ENCODE measurements around the gene ZNF408.

The ZNF408 gene

DNA sequence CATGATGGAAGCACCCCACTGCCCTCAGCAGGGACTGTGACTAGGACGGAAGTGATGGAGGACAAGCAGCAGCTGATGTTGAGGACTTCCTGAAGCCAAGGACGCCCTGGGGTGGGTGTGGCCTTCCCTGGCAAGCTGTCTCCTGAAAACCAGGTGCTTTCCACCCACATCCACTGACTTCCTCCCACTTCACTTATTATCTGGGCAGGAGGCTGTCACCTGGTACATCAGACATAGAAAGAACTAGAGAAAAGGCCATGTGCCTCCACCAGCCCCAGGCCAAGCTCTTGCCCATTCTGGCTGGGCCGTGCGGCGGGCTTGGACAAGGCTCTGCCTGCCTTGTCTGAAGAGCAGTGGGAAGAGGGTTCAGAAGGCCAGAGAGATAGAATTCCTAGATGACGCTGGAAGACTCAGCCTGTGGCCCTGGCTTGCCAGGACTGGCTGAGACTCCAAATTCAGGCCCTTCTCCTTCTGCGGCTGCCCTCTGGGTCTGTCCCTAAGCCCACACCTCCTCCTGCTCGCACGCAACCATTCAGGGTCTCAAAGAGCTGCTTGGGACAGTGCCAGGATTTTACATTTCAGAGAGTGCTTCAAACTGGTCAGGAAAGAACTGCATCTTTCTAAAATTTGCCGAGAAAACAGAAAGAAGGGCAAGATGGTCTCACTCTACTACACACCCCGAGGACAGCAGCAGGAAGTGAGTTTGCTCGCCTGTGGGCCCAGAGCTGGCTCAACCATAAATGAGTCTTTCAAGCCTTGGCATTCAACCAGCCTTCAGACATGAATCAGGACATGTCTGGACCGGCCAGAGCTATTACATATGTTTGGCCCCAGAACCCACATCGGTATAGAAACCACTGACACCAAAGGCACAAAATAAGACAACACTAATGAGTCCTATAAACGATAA, 13.7 kb upstream of the ZNF408 start:
- Histone ChIP-seq H4K20me1 (ENCODE audit: insufficient read depth, low read length) (no peaks in the 10 kb centered on the region), H3K9me2 (ENCODE audit: low read depth, low read length) (no peaks in the 10 kb centered on the region), H3K9me3 (ENCODE audit: low read length) (no peaks in the 10 kb centered on the region), H3K79me2 (ENCODE audit: insufficient read depth, low read length) (no peaks in the 10 kb centered on the region), H3K9ac (ENCODE audit: low read length) (no peak overlapping the region), H3K36me3 (ENCODE audit: insufficient read depth, low read length) (peaks cover 26% of the 10 kb centered on the region; the same call in 1 of the 2 replicates), H3K4me2 (ENCODE audit: low read length) (no peak overlapping the region), H3K4me1 (ENCODE audit: insufficient read depth, low read length, severe bottlenecking) (no peaks in the 10 kb centered on the region), H3K4me3 (ENCODE audit: low read depth, low read length, poor library complexity, severe bottlenecking) (no peak overlapping the region), H3K27ac (ENCODE audit: low read depth, low read length, poor library complexity, severe bottlenecking) (no peak overlapping the region), H3K27me3 (ENCODE audit: insufficient read depth, low read length) (no peaks in the 10 kb centered on the region), H2AFZ (ENCODE audit: low read length) (no peak overlapping the region), H3F3A (ENCODE audit: insufficient read depth, low read length) (no peaks in the 10 kb centered on the region)
- TF ChIP-seq EZH2 (IDR thresholded peaks at IDR 0.05; ENCODE audit: borderline replicate concordance, low read length) = no peak
- TF ChIP-seq, protein P1, sequence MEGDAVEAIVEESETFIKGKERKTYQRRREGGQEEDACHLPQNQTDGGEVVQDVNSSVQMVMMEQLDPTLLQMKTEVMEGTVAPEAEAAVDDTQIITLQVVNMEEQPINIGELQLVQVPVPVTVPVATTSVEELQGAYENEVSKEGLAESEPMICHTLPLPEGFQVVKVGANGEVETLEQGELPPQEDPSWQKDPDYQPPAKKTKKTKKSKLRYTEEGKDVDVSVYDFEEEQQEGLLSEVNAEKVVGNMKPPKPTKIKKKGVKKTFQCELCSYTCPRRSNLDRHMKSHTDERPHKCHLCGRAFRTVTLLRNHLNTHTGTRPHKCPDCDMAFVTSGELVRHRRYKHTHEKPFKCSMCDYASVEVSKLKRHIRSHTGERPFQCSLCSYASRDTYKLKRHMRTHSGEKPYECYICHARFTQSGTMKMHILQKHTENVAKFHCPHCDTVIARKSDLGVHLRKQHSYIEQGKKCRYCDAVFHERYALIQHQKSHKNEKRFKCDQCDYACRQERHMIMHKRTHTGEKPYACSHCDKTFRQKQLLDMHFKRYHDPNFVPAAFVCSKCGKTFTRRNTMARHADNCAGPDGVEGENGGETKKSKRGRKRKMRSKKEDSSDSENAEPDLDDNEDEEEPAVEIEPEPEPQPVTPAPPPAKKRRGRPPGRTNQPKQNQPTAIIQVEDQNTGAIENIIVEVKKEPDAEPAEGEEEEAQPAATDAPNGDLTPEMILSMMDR (IDR thresholded peaks at IDR 0.05; ENCODE audit: low read length) = no peak

DNA sequence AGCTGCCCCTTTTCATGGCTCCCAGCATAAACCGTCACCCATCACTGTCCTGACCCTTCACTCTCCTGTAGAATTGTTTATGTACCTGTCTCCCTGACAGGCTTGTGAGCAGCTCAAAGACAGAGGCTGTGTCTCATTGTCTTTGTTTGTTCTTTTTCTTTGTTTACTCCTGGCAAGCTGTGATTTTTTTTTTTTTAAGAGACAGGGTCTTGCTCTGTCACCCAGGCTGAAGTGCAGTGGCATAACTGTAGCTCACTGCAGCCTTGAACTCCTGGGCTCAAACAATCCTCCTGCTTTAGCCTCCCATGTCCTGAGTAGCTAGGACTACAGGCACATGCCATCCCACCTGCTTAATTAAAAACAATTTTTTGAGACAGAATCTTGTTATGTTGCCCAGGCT, 10.1 kb upstream of the ZNF408 start:
- Histone ChIP-seq H3K9me3 (ENCODE audit: low read length) (no peaks in the 10 kb centered on the region), H3K27ac (ENCODE audit: low read depth, low read length, poor library complexity, severe bottlenecking) (no peak overlapping the region), H4K20me1 (ENCODE audit: insufficient read depth, low read length) (no peaks in the 10 kb centered on the region), H3K4me2 (ENCODE audit: low read length) (no peak overlapping the region), H2AFZ (ENCODE audit: low read length) (no peak overlapping the region), H3K79me2 (ENCODE audit: insufficient read depth, low read length) (no peaks in the 10 kb centered on the region), H3K9me2 (ENCODE audit: low read depth, low read length) (no peaks in the 10 kb centered on the region), H3K27me3 (ENCODE audit: insufficient read depth, low read length) (no peaks in the 10 kb centered on the region), H3K4me1 (ENCODE audit: insufficient read depth, low read length, severe bottlenecking) (no peaks in the 10 kb centered on the region), H3F3A (ENCODE audit: insufficient read depth, low read length) (no peaks in the 10 kb centered on the region), H3K4me3 (ENCODE audit: low read depth, low read length, poor library complexity, severe bottlenecking) (no peak overlapping the region), H3K9ac (ENCODE audit: low read length) (no peak overlapping the region), H3K36me3 (ENCODE audit: insufficient read depth, low read length) (peaks cover 48% of the 10 kb centered on the region)
- TF ChIP-seq, protein P1 (IDR thresholded peaks at IDR 0.05; ENCODE audit: low read length) = no peak
- no peak for TF ChIP-seq EZH2 (IDR thresholded peaks at IDR 0.05; ENCODE audit: borderline replicate concordance, low read length)

DNA sequence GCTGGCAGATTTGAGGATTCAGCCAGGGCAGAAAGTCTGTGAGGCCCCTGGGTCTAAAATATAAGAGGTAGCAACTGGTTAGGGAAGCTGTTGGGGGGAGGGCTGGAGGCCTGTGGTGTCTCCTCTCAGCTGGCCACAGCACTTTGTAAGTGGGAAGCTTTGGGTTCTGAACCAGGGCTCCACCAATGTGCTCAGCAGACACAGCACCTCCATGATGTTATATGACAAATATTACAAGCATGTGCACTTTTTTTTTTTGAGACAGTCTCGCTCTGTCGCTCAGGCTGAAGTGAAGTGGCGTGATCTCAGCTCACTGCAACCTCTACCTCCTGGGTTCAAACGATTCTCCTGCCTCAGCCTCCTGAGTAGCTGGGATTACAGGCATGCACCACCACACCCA, 8.4 kb upstream of the ZNF408 start:
- H4K20me1 ChIP-seq (ENCODE audit: insufficient read depth, low read length) = no peaks in the 10 kb centered on the region
- H3K9me2 ChIP-seq (ENCODE audit: low read depth, low read length) = no peaks in the 10 kb centered on the region
- no peaks in the 10 kb centered on the region for H3K4me1 ChIP-seq (ENCODE audit: insufficient read depth, low read length, severe bottlenecking)
- H3F3A ChIP-seq (ENCODE audit: insufficient read depth, low read length) = no peaks in the 10 kb centered on the region
- H3K36me3 ChIP-seq (ENCODE audit: insufficient read depth, low read length) = peaks cover 46% of the 10 kb centered on the region
- TF ChIP-seq, protein P1 (IDR thresholded peaks at IDR 0.05; ENCODE audit: low read length) = no peak
- H3K9ac ChIP-seq (ENCODE audit: low read length) = no peak overlapping the region
- H3K9me3 ChIP-seq (ENCODE audit: low read length) = no peaks in the 10 kb centered on the region
- no peak overlapping the region for H2AFZ ChIP-seq (ENCODE audit: low read length)
- no peaks in the 10 kb centered on the region for H3K79me2 ChIP-seq (ENCODE audit: insufficient read depth, low read length)
- no peak overlapping the region for H3K4me2 ChIP-seq (ENCODE audit: low read length)
- no peak overlapping the region for H3K4me3 ChIP-seq (ENCODE audit: low read depth, low read length, poor library complexity, severe bottlenecking)
- H3K27me3 ChIP-seq (ENCODE audit: insufficient read depth, low read length) = no peaks in the 10 kb centered on the region
- H3K27ac ChIP-seq (ENCODE audit: low read depth, low read length, poor library complexity, severe bottlenecking) = no peak overlapping the region
